ENCODE measurements around the gene PARP14. TPM values are rescaled to one million over a fixed set of nuclear protein-coding genes. Genes with fewer than 3 reads are reported as not detected.

The PARP14 gene
- total and polyA plus RNA-seq, 2 experiments from 2014 or later = 5.6 to 11.7 TPM

- no peaks in the 10 kb centered on the region for H4K20me1 ChIP-seq (ENCODE audit: insufficient read depth)
- in situ Hi-C loops (cut with MboI) = loop anchor here (25.0 kb wide), 1 partner anchor 225 kb away; no protein-coding TSS in a partner anchor
- WGBS, 2 experiments (ENCODE audit: low coverage in 1 of 2, low lambda C conversion rate in 2 of 2, missing lambda C conversion rate in 2 of 2) = 96 to 97% methylated on average over 2 of the region's 2 CpGs
Observed at GRCh38 chr3:122687298-122687697, 6.7 kb downstream of the PARP14 start.

GRCh38 chr3:122688996-122689395 is 8.4 kb downstream of the PARP14 start:
- Histone ChIP-seq H3K27ac (no peak overlapping the region), H3K4me2 (ENCODE audit: unreplicated experiment) (no peak overlapping the region), H3K4me1 (ENCODE audit: insufficient read depth) (0 out of 2 replicates have a peak, but pooled peaks cover 4% of the 10 kb centered on the region), H3K9me3 (ENCODE audit: low read depth) (no peaks in the 10 kb centered on the region), H2AFZ (no peak overlapping the region), H3K9ac (no peak overlapping the region), H3F3A (ENCODE audit: insufficient read depth) (no peaks in the 10 kb centered on the region), H3K9me2 (ENCODE audit: insufficient read depth) (no peaks in the 10 kb centered on the region), H3K27me3 (replicated peaks; ENCODE audit: insufficient read depth) (no peaks in the 10 kb centered on the region), H3K4me3 (no peak overlapping the region), H3K36me3 (ENCODE audit: low read depth) (0 out of 2 replicates have a peak, but pooled peaks cover 3% of the 10 kb centered on the region), H3K79me2 (ENCODE audit: insufficient read depth) (no peaks in the 10 kb centered on the region), H4K20me1 (ENCODE audit: insufficient read depth) (no peaks in the 10 kb centered on the region)
- in situ Hi-C loops (cut with MboI) = loop anchor here (25.0 kb wide), 1 partner anchor 227 kb away; no protein-coding TSS in a partner anchor
- DNase-seq = peak; percentile 10
- 84 to 89% methylated on average over 4 of the region's 4 CpGs for WGBS, 2 experiments (ENCODE audit: low coverage in 1 of 2, low lambda C conversion rate in 2 of 2, missing lambda C conversion rate in 2 of 2)
- TF ChIP-seq EZH2phosphoT487 (IDR thresholded peaks at IDR 0.05; ENCODE audit: insufficient read depth, low read depth) (no peak), EZH2 (IDR thresholded peaks at IDR 0.05; ENCODE audit: insufficient read depth, poor library complexity, severe bottlenecking) (no peak)

More at GRCh38 chr3:122687298-122687697, 6.7 kb downstream of the PARP14 start:
- no peak overlapping the region for H3K4me3 ChIP-seq
- no peak overlapping the region for H2AFZ ChIP-seq
- H3K9me3 ChIP-seq (ENCODE audit: low read depth) = no peaks in the 10 kb centered on the region
- DNase-seq = no peak
- no peaks in the 10 kb centered on the region for H3F3A ChIP-seq (ENCODE audit: insufficient read depth)
- H3K79me2 ChIP-seq (ENCODE audit: insufficient read depth) = 0 out of 2 replicates have a peak, but pooled peaks cover 10% of the 10 kb centered on the region
- 0 out of 2 replicates have a peak, but pooled peaks cover 2% of the 10 kb centered on the region for H3K36me3 ChIP-seq (ENCODE audit: low read depth)
- H3K4me2 ChIP-seq (ENCODE audit: unreplicated experiment) = no peak overlapping the region
- H3K9ac ChIP-seq = no peak overlapping the region
- H3K4me1 ChIP-seq (ENCODE audit: insufficient read depth) = 0 out of 2 replicates have a peak, but pooled peaks cover 4% of the 10 kb centered on the region
- no peaks in the 10 kb centered on the region for H3K9me2 ChIP-seq (ENCODE audit: insufficient read depth)
- H3K27me3 ChIP-seq (replicated peaks; ENCODE audit: insufficient read depth) = no peaks in the 10 kb centered on the region
- no peak overlapping the region for H3K27ac ChIP-seq
- no peak for TF ChIP-seq EZH2 (IDR thresholded peaks at IDR 0.05; ENCODE audit: insufficient read depth, poor library complexity, severe bottlenecking)
- TF ChIP-seq EZH2phosphoT487 (IDR thresholded peaks at IDR 0.05; ENCODE audit: insufficient read depth, low read depth) = no peak

GRCh38 chr3:122689587-122689986 is 8.9 kb downstream of the PARP14 start:
- in situ Hi-C loops (cut with MboI) = loop anchor here (25.0 kb wide), 1 partner anchor 227 kb away; no protein-coding TSS in a partner anchor
- H3K9me2 ChIP-seq (ENCODE audit: insufficient read depth) = no peaks in the 10 kb centered on the region
- peak; percentile 39 for DNase-seq

GRCh38 chr3:122690096-122690495 is 9.5 kb downstream of the PARP14 start:
- Histone ChIP-seq H2AFZ (no peak overlapping the region), H3K9me3 (ENCODE audit: low read depth) (no peaks in the 10 kb centered on the region), H3K9ac (no peak overlapping the region), H3K4me2 (ENCODE audit: unreplicated experiment) (no peak overlapping the region), H4K20me1 (ENCODE audit: insufficient read depth) (no peaks in the 10 kb centered on the region), H3K79me2 (ENCODE audit: insufficient read depth) (no peaks in the 10 kb centered on the region), H3K9me2 (ENCODE audit: insufficient read depth) (no peaks in the 10 kb centered on the region), H3K36me3 (ENCODE audit: low read depth) (0 out of 2 replicates have a peak, but pooled peaks cover 3% of the 10 kb centered on the region), H3F3A (ENCODE audit: insufficient read depth) (no peaks in the 10 kb centered on the region), H3K27ac (no peak overlapping the region), H3K27me3 (replicated peaks; ENCODE audit: insufficient read depth) (no peaks in the 10 kb centered on the region), H3K4me3 (no peak overlapping the region), H3K4me1 (ENCODE audit: insufficient read depth) (0 out of 2 replicates have a peak, but pooled peaks cover 4% of the 10 kb centered on the region)
- WGBS, 2 experiments (ENCODE audit: low coverage in 1 of 2, low lambda C conversion rate in 2 of 2, missing lambda C conversion rate in 2 of 2) = 91 to 93% methylated on average over 1 of the region's 1 CpG
- no peak for TF ChIP-seq EZH2phosphoT487 (IDR thresholded peaks at IDR 0.05; ENCODE audit: insufficient read depth, low read depth)
- no peak for TF ChIP-seq EZH2 (IDR thresholded peaks at IDR 0.05; ENCODE audit: insufficient read depth, poor library complexity, severe bottlenecking)
- DNase-seq = no peak
- in situ Hi-C loops (cut with MboI) = loop anchor here (25.0 kb wide), 1 partner anchor 228 kb away; no protein-coding TSS in a partner anchor

More at GRCh38 chr3:122689587-122689986, 8.9 kb downstream of the PARP14 start:
- Histone ChIP-seq H3K79me2 (ENCODE audit: insufficient read depth) (no peaks in the 10 kb centered on the region), H4K20me1 (ENCODE audit: insufficient read depth) (no peaks in the 10 kb centered on the region), H3K4me3 (no peak overlapping the region), H3K4me2 (ENCODE audit: unreplicated experiment) (no peak overlapping the region), H2AFZ (no peak overlapping the region), H3F3A (ENCODE audit: insufficient read depth) (no peaks in the 10 kb centered on the region), H3K4me1 (ENCODE audit: insufficient read depth) (0 out of 2 replicates have a peak, but pooled peaks cover 4% of the 10 kb centered on the region), H3K9me3 (ENCODE audit: low read depth) (no peaks in the 10 kb centered on the region), H3K27me3 (replicated peaks; ENCODE audit: insufficient read depth) (no peaks in the 10 kb centered on the region), H3K9ac (no peak overlapping the region), H3K36me3 (ENCODE audit: low read depth) (0 out of 2 replicates have a peak, but pooled peaks cover 3% of the 10 kb centered on the region), H3K27ac (no peak overlapping the region)
- 89 to 98% methylated on average over 2 of the region's 2 CpGs for WGBS, 2 experiments (ENCODE audit: low coverage in 1 of 2, low lambda C conversion rate in 2 of 2, missing lambda C conversion rate in 2 of 2)
- TF ChIP-seq EZH2phosphoT487 (IDR thresholded peaks at IDR 0.05; ENCODE audit: insufficient read depth, low read depth) = no peak

Measured in GM23248 (cell line).